GM12873 (cell line): ENCODE data around the gene GATAD2A.

Experiments used
- CTCF ChIP-seq: IDR thresholded peaks from 2 replicates; pipeline ENCODE4 v1.5.1; 2012; ENCODE audit warnings: low read depth, mild to moderate bottlenecking, moderate library complexity, low read length, control low read depth; ENCODE audit not compliant: insufficient read depth; ENCODE audit errors: missing control alignments

Gene GATAD2A

DNA sequence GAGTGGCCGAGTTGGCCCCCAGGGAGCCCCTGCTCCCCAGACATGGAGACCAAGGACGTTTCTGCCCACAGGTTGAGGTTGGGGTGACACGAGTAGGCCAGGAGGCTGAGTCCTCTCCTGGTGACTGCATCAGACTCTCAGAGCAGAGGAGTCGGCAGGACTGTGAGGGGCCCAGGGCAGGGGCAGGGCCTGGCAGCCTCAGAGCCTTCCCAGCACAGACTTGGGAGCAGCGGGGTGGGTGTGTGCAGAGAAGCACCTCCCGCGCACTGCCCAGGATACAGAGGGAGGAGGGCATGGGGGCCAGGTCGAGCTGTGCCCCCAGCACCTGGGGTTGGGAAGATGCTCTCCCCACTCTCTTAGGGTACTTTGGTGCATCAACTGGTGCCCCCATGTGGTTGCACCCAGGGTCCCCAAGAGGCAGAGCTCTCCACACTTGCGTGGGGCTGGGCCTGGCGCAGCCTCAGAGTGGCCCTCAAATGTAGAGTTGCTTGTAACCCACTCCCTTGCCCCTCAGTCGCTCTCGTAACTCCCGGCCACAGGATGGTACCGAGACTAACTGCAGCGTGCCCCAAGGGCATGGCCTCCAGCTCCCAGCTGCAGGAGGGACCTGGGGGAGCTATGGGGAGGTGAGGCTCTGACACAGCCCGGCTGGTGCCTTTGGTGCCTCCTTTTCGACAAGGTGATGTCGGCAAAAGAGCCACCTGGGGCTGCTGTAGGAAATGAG lies 94.0 kb downstream of the GATAD2A start:
- TF ChIP-seq CTCF = no peak

DNA sequence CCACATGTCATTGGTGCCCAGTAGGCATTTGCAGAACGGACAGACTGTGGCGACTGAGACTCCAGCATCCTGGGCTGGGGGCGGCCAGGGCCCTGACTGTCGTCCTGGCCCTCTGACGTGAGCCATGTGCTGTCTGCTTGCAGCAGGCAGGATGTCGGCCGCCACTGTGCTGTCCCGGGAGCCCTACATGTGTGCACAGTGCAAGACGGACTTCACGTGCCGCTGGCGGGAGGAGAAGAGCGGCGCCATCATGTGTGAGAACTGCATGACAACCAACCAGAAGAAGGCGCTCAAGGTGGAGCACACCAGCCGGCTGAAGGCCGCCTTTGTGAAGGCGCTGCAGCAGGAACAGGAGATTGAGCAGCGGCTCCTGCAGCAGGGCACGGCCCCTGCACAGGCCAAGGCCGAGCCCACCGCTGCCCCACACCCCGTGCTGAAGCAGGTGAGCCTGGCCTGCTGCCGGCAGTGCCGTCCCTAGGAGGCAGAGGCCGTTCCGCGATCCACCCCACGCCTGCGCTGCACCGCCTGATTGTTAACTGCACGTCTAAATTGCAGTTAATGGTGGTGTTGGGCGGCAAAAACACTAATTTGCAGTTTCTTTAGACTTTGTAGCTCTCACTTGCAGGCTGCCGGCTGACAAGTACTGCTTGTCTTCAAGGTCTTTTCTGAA lies 95.6 kb downstream of the GATAD2A start:
- TF ChIP-seq CTCF = no peak

DNA sequence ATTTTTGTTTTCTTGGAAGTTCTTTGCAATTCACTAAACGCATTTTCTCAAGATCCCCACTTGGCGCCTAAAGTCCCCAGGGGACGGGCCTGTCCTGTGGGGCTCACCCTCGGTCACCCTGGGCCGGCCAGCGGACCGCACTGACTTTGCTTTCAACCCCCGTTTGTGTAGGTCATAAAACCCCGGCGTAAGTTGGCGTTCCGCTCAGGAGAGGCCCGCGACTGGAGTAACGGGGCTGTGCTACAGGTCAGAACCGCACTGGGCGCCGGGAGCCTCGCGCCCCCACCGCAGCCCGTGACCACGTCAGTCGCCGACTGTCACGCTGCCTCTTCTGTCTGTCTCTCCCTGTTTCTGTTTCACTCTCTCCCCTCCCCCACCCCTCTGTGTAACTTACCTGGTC lies 96.3 kb downstream of the GATAD2A start:
- no peak for TF ChIP-seq CTCF

- TF ChIP-seq CTCF = no peak
Observed at GRCh38 chr19:19502281-19502680, 96.8 kb downstream of the GATAD2A start.

- TF ChIP-seq CTCF = no peak
Observed at GRCh38 chr19:19502808-19503602, 97.5 kb downstream of the GATAD2A start.

DNA sequence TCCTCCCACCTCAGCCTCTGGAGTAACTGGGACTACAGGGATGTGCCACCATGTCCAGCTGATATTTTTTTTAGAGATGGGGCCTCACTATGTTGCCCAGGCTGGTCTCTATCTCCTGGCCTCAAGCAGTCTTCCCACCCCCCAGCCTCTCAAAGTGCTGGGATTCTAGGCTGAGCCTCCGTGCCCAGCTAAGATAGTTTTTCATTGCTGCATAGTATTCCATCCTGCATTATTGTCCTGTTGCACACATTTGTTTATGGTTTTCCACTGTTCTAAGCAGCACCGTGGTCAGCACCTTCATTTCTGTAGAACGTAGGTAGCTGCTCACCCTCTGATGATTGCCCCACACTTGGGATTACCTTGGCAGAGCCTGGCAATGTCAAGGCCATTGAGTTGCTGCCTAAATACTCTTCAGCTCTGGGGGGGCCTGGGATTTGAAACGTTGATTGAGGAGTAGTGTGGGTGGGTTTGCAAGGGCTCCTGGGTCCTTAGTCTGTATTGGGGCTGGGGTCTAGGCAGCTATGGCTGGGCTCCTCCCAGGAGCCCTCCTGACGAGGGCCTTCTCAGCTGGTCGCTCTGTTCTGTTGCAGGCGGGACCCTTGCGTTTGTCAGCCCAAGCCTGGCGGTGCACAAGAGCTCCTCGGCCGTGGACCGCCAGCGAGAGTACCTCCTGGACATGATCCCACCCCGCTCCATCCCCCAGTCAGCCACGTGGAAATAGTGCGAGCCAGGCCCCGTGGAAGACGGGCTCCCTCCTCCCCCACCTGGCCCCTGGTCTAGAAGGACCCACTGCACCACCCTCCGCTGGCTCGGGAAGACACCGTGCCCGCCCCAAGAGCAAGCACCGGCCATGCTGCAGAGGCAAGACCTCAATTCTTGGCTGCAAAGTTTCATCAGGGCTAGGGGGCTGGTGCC lies 99.5 kb downstream of the GATAD2A start:
- TF ChIP-seq CTCF = no peak
